Adrenal gland (tissue), 12 donors: ENCODE measurements around the gene KLHL15. TPM values are rescaled to one million over a fixed set of nuclear protein-coding genes. Genes with fewer than 3 reads are reported as not detected.

Experiments used
- DNase-seq, 7 donors: peaks; one replicate each; pipeline ENCODE4 v3.0.0-alpha.2; 2019 to 2020
- H3K27ac ChIP-seq, 5 donors: fragments of 200-600 bp; sonication (generic) in 4 of 5; 1 replicate in 3 of 5; 2 replicates in 2 of 5; pipeline versions ENCODE4 v1.5.1 to v1.8.0; 2016 to 2020; ENCODE audit warnings: mild to moderate bottlenecking in 1 of 5
- H3K27me3 ChIP-seq: fragments of 200-600 bp; 2 replicates; pipeline ENCODE4 v1.8.0; 2021
- H3K36me3 ChIP-seq, 2 donors: fragments of 200-600 bp; replicated peaks in 1 of 2; 1 replicate in 1 of 2; 2 replicates in 1 of 2; pipeline versions ENCODE4 v1.5.1 to v1.8.0; 2018 to 2022
- H3K4me1 ChIP-seq, 2 donors: fragments of 200-600 bp; replicated peaks in 1 of 2; 1 replicate in 1 of 2; 2 replicates in 1 of 2; pipeline versions ENCODE4 v1.5.1 to v1.8.0; 2018 to 2021
- H3K4me3 ChIP-seq, 4 donors: fragments of 200-600 bp; sonication (generic) in 3 of 4; one replicate each; pipeline ENCODE4 v1.5.1; 2016 to 2018
- H3K9me3 ChIP-seq, 3 donors: fragments of 200-600 bp; sonication (generic) in 1 of 3; replicated peaks in 1 of 3; 1 replicate in 2 of 3; 2 replicates in 1 of 3; pipeline versions ENCODE4 v1.5.1 to v1.8.0; 2016 to 2021
- POLR2A ChIP-seq, 2 donors: fragments of 450-650 bp; IDR thresholded peaks; one replicate each; pipeline ENCODE4 v1.6.1; 2017; ENCODE audit warnings: antibody characterized with exemption in 2 of 2, mild to moderate bottlenecking in 2 of 2, moderate library complexity in 1 of 2
- WGBS, 4 donors: extraction: QIAGEN DNeasy Blood & Tissue Kit in 2 of 4; methylation state at CpG; one replicate each; pipeline versions ENCODE4 v1.1.5 to v1.1.7; 2013 to 2017; 5-methylcytosine and 5-hydroxymethylcytosine counted together
- intact Hi-C, 2 donors: fragments of 100-400 bp; cut with DNase I; formaldehyde crosslinking; loops; one replicate each; pipeline versions ENCODE4 v1.14.1 to v1.15.0; 2022 to 2023
- polyA plus RNA-seq, 3 donors: library from polyadenylated mRNA; stranded (reverse); fragments of 200-250 nt in 2 of 3; fragments of 350-450 nt in 1 of 3; fragmentation: Illumina TruSeq in 1 of 3; extraction: RNeasy Lipid Tissue Mini Kit (QIAGEN cat#74804) in 1 of 3; gene quantifications; one replicate each; pipeline ENCODE4 v1.2.3, GENCODE V29; 2013 to 2014
- total RNA-seq, 9 donors: library from RNA; depleted of rRNA in 4 of 9; stranded (reverse); fragments of >200 nt in 4 of 9; fragments of 120-200 nt in 1 of 9; fragmentation: NEBNext Ultra II Directional in 1 of 9; extraction: Animal tissue kit (Norgen Biotek cat#: 25700) in 1 of 9; gene quantifications; one replicate each; pipeline versions ENCODE4 v1.1.0 to v1.2.4, GENCODE V29; 2013 to 2023
- TF ChIP-seq, protein P1 (sequence below), 6 experiments: fragments of 450-650 bp in 4 of 6; fragments of 200-600 bp in 2 of 6; sonication (generic) in 1 of 6; IDR thresholded peaks; 1 replicate in 5 of 6; 2 replicates in 1 of 6; pipeline versions ENCODE4 v1.5.1 to v1.8.0; 2016 to 2021; ENCODE audit warnings: antibody characterized with exemption in 6 of 6, mild to moderate bottlenecking in 2 of 6, moderate library complexity in 1 of 6
- donor health status: healthy with polysubstance abuse.
- donor health status: Bipolar disorder and iron deficiency.
- donor health status: DM: yes; HTN: yes; CAD: no.
- donor health status: DM: no; HTN: no; CAD: no.
- donor health status: DM: no; HTN: no; CAD: no.
- donor health status: DM: yes; HTN: yes; CAD: no.

Gene KLHL15
- total and polyA plus RNA-seq, 12 donors: 1.5 to 75.3 (median 17.2) TPM

DNA sequence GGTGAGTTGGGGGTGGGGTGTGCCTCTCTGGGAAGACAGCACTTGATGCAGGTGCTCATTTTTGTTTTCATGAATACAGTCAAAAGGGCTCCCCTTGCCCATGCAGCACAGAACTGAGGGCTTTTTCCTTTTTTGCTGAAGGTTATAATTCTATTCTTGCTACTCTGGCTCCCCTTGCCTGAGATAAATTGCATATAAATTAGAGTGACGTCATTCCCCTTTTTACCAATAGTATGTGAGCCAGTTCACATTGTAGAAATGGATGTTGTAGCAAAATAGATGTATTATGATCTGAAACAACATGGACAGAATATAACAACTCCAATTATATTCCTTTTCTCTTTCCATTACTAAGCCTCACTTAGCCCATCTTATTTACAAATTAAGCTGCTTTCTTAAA is 90.8 kb downstream of the KLHL15 start:
- Histone ChIP-seq H3K9me3 (no peaks in the 10 kb centered on the region), H3K4me3 (no peak overlapping the region), H3K4me1 (peaks cover 0 to 6% of the 10 kb centered on the region in 2 donors), H3K27ac (no peak overlapping the region), H3K36me3 (no peaks in the 10 kb centered on the region), H3K27me3 (no peaks in the 10 kb centered on the region)
- no peak for TF ChIP-seq POLR2A (IDR thresholded peaks at IDR 0.05)
- TF ChIP-seq, protein P1, sequence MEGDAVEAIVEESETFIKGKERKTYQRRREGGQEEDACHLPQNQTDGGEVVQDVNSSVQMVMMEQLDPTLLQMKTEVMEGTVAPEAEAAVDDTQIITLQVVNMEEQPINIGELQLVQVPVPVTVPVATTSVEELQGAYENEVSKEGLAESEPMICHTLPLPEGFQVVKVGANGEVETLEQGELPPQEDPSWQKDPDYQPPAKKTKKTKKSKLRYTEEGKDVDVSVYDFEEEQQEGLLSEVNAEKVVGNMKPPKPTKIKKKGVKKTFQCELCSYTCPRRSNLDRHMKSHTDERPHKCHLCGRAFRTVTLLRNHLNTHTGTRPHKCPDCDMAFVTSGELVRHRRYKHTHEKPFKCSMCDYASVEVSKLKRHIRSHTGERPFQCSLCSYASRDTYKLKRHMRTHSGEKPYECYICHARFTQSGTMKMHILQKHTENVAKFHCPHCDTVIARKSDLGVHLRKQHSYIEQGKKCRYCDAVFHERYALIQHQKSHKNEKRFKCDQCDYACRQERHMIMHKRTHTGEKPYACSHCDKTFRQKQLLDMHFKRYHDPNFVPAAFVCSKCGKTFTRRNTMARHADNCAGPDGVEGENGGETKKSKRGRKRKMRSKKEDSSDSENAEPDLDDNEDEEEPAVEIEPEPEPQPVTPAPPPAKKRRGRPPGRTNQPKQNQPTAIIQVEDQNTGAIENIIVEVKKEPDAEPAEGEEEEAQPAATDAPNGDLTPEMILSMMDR (IDR thresholded peaks at IDR 0.05): no peak
- intact Hi-C loops: no loop called here
- DNase-seq: no peak
- WGBS, 4 donors: 3 to 30% (median 12%) methylated on average over 1 of the region's 1 CpG

DNA sequence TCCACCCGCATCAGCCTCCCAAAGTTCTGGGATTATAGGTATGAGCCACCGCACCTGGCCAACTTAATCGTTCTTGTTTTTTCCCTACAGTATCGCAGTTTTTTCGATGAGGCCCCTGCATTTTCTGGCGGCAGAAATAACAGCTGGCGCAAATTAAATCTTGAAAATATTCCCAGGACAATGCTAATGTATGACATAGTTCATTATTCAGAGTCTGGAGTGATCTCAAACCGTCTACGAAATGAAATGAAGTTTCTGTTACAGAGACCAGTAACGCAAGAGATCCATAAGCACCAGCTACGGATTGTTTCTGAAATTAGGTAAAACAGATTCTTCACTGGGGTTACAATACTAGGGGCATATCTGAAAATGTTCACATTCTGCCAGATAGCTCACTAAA is 91.9 kb downstream of the KLHL15 start:
- intact Hi-C loops: no loop called here
- Histone ChIP-seq H3K36me3 (no peaks in the 10 kb centered on the region), H3K9me3 (no peaks in the 10 kb centered on the region), H3K4me3 (no peak overlapping the region), H3K27ac (no peak overlapping the region), H3K27me3 (no peaks in the 10 kb centered on the region), H3K4me1 (peaks cover 0 to 6% of the 10 kb centered on the region in 2 donors)
- 84 to 87% (median 87%) methylated on average over 11 of the region's 11 CpGs for WGBS, 4 donors
- TF ChIP-seq, protein P1 (IDR thresholded peaks at IDR 0.05): no peak
- TF ChIP-seq POLR2A (IDR thresholded peaks at IDR 0.05): no peak
- DNase-seq: no peak

Other genes starting within 250 kb of the KLHL15 start
- gene SAT1, start 244.0 kb downstream of the KLHL15 start, total RNA-seq: 100 to 1,000 TPM; 129 to 905 (median 353) TPM
- gene SAT1, start 244.0 kb downstream of the KLHL15 start, polyA plus RNA-seq: 100 to 1,000 TPM; 358 to 811 (median 522) TPM
- 10 to 100 TPM; 12.9 to 72.7 (median 26.7) TPM for gene APOO, start 119.2 kb downstream of the KLHL15 start, total RNA-seq
- gene APOO, start 119.2 kb downstream of the KLHL15 start, polyA plus RNA-seq: 100 to 1,000 TPM in 1 of 3 donors, 10 to 100 TPM in 2; 17.5 to 177 (median 37.7) TPM
- gene CXorf58, start 119.2 kb downstream of the KLHL15 start, total RNA-seq: under 1 TPM in 6 of 9 donors, not detected in 3; 0.11 to 0.77 (median 0.36) TPM
- under 1 TPM; 0.20 to 0.40 (median 0.24) TPM for gene CXorf58, start 119.2 kb downstream of the KLHL15 start, polyA plus RNA-seq
- gene EIF2S3, start 27.8 kb upstream of the KLHL15 start, total RNA-seq: 100 to 1,000 TPM in 7 of 9 donors, 10 to 100 TPM in 2; 73.4 to 185 (median 118) TPM
- 10 to 100 TPM; 49.1 to 95.9 (median 50.3) TPM for gene EIF2S3, start 27.8 kb upstream of the KLHL15 start, polyA plus RNA-seq
- 10 to 100 TPM; 27.9 to 58.6 (median 42.9) TPM for gene ZFX, start 122.5 kb upstream of the KLHL15 start, total RNA-seq
- gene ZFX, start 122.5 kb upstream of the KLHL15 start, polyA plus RNA-seq: 10 to 100 TPM in 2 of 3 donors, 1 to 10 TPM in 1; 8.1 to 12.5 (median 11.9) TPM